Lung (tissue), 12 donors: ENCODE data around the gene BTN2A1. TPM values are rescaled to one million over a fixed set of nuclear protein-coding genes. Genes with fewer than 3 reads are reported as not detected.

Experiments used
- ATAC-seq: fragments of 200-7000 bp; cut with Tn5 transposase; one replicate; pipeline ENCODE4 v1.9.1; 2020; ENCODE audit warnings: moderate number of reproducible peaks; ENCODE audit not compliant: insufficient read depth, low FRiP score
- DNase-seq, 3 donors: peaks; one replicate each; pipeline ENCODE4 v3.0.0-alpha.2; 2013 to 2017
- H3K27ac ChIP-seq, 2 donors: one replicate each; pipeline ENCODE4 v1.5.1; 2013; ENCODE audit warnings: mild to moderate bottlenecking in 2 of 2, moderate library complexity in 2 of 2, control low read depth in 1 of 2, inconsistent platforms in 1 of 2, low read depth in 1 of 2, low read length in 1 of 2
- H3K27me3 ChIP-seq, 3 donors: one replicate each; pipeline ENCODE4 v1.5.1; 2013; ENCODE audit warnings: low read length in 2 of 3; ENCODE audit not compliant: control insufficient read depth in 3 of 3, insufficient read depth in 3 of 3
- H3K36me3 ChIP-seq, 4 donors: one replicate each; pipeline ENCODE4 v1.5.1; 2013; ENCODE audit warnings: low read length in 4 of 4, mild to moderate bottlenecking in 1 of 4, moderate library complexity in 1 of 4; ENCODE audit not compliant: control insufficient read depth in 4 of 4, insufficient read depth in 4 of 4
- H3K4me1 ChIP-seq, 5 donors: one replicate each; pipeline ENCODE4 v1.5.1; 2013; ENCODE audit warnings: low read length in 5 of 5, mild to moderate bottlenecking in 2 of 5, moderate library complexity in 1 of 5; ENCODE audit not compliant: control insufficient read depth in 5 of 5, insufficient read depth in 5 of 5
- H3K4me3 ChIP-seq: one replicate; pipeline ENCODE4 v1.5.1; 2013; ENCODE audit warnings: mild to moderate bottlenecking, control low read depth, moderate library complexity
- H3K9ac ChIP-seq, 2 donors: one replicate each; pipeline ENCODE4 v1.5.1; 2013; ENCODE audit warnings: low read length in 2 of 2, control low read depth in 1 of 2; ENCODE audit not compliant: insufficient read depth in 1 of 2
- H3K9me3 ChIP-seq, 4 donors: one replicate each; pipeline ENCODE4 v1.5.1; 2013; ENCODE audit warnings: low read length in 3 of 4, mild to moderate bottlenecking in 1 of 4, moderate library complexity in 1 of 4; ENCODE audit not compliant: control insufficient read depth in 4 of 4, insufficient read depth in 3 of 4
- CTCF ChIP-seq: IDR thresholded peaks from 2 replicates; pipeline ENCODE4 v1.5.1; 2012; ENCODE audit warnings: mild to moderate bottlenecking; ENCODE audit errors: control extremely low read depth, extremely low read depth
- WGBS, 2 donors: extraction: QIAGEN DNeasy Blood & Tissue Kit; methylation state at CpG; one replicate each; pipeline ENCODE4 v1.1.7; 2013; 5-methylcytosine and 5-hydroxymethylcytosine counted together
- polyA plus RNA-seq, 2 donors: library from polyadenylated mRNA; stranded (reverse); fragments of 200-250 nt; gene quantifications; one replicate each; pipeline ENCODE4 v1.2.1, GENCODE V29; 2013
- total RNA-seq, 2 donors: library from RNA; depleted of rRNA in 1 of 2; stranded (reverse); fragments of >200 nt in 1 of 2; gene quantifications; one replicate each; pipeline ENCODE4 v1.2.1, GENCODE V29; 2014 to 2021
- donor health status: control.
- donor health status: control.
- donor health status: Bipolar disorder and iron deficiency.
- donor health status: healthy.
- donor health status: DM: yes; HTN: yes; CAD: no.

Gene BTN2A1
- total and polyA plus RNA-seq, 4 donors = 12.4 to 35.3 (median 21.8) TPM

DNA sequence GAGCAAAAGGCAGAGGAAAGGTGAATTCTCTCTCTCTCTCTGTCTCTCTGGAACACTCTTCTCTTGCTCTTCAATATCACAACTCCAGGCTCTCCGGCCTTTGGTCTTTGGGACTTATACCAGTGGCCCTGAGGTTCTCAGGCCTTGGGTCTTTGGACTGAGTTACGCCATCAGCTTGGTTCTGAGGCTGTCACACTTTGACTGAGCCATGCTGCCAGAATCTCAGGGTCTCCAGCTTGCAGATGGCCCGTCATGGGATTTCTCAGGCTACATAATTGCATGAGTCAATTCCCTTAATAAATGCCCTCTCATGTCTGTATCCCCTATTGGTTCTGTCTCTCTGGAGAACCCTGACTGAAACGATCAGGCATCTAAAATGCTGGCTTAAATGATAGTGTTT, 12.9 kb downstream of the BTN2A1 start:
- Histone ChIP-seq H3K27ac (no peak overlapping the region), H3K36me3 (peaks cover 12 to 27% (median 18%) of the 10 kb centered on the region in 4 donors), H3K4me1 (peaks cover 0 to 10% (median 3%) of the 10 kb centered on the region in 5 donors), H3K4me3 (no peak overlapping the region), H3K27me3 (no peaks in the 10 kb centered on the region), H3K9me3 (no peaks in the 10 kb centered on the region), H3K9ac (no peak overlapping the region)
- whole genome bisulfite sequencing, 2 donors = 90 to 96% methylated on average over 4 of the region's 4 CpGs
- ATAC-seq = no peak
- DNase-seq = no peak
- TF ChIP-seq CTCF = no peak

- Histone ChIP-seq H3K27me3 (no peaks in the 10 kb centered on the region), H3K9me3 (no peaks in the 10 kb centered on the region), H3K4me1 (peaks cover 0 to 10% (median 3%) of the 10 kb centered on the region in 5 donors), H3K4me3 (no peak overlapping the region), H3K36me3 (peaks cover 4 to 17% (median 7%) of the 10 kb centered on the region in 4 donors), H3K27ac (no peak overlapping the region), H3K9ac (no peak overlapping the region)
- peak in 1 of 3 donors; percentile 8 for DNase-seq
- TF ChIP-seq CTCF = no peak
- no peak for ATAC-seq
These were observed 14.2 kb downstream of the BTN2A1 start for GRCh38 chr6:26471970-26472369.

DNA sequence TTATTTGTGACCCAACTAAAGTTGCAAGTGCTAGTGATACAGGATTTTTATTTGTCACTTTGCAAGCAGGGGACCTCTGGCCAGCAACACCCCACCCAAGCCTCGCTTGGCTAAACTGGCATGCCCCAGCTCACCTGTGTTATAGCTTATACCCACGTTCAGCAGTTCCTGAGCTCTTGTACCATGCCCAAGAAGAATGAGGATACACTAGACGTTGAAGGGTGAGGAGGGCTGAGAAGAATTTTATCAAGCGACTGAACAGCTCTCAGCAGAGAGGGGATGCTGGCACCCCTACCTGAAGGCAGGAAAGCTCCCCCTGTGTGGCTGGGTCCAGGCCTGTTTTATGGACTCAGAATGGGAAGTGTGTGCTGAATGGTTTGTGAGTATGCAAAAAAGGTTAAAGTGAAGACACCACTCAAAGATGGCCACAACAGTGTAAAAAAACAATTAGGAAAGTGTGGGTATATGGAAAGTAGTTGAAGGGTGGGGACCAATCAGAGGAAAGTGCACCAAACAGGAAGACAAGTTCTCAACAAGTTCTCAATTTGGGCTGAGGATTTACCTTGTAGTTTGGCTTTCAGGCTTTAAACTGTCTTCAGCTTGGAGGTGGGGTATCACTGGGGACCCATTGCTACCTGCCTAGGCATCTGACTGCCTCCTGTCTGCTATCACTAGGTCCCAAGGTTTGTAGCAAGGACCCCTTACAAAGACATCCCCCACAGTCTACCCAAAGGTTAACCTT, 15.0 kb downstream of the BTN2A1 start:
- H3K9ac ChIP-seq = no peak overlapping the region
- peaks cover 0 to 17% (median 4%) of the 10 kb centered on the region in 5 donors for H3K4me1 ChIP-seq
- no peak overlapping the region for H3K27ac ChIP-seq
- H3K4me3 ChIP-seq = no peak overlapping the region
- DNase-seq (peak in 1 of 3 donors; percentile 11), ATAC-seq (no peak)
- no peak for TF ChIP-seq CTCF
- no peaks in the 10 kb centered on the region for H3K27me3 ChIP-seq
- H3K36me3 ChIP-seq = peaks cover 3 to 14% (median 6%) of the 10 kb centered on the region in 4 donors
- WGBS, 2 donors = 97% methylated on average over 4 of the region's 4 CpGs
- no peaks in the 10 kb centered on the region for H3K9me3 ChIP-seq

GRCh38 chr6:26473429-26473757, 15.6 kb downstream of the BTN2A1 start:
- Histone ChIP-seq H3K4me3 (no peak overlapping the region), H3K27ac (peak overlapping the region in 1 of 2 donors; percentile 96), H3K9ac (peak overlapping the region in 1 of 2 donors; percentile 96), H3K36me3 (peaks cover 3 to 8% (median 6%) of the 10 kb centered on the region in 4 donors), H3K27me3 (no peaks in the 10 kb centered on the region), H3K4me1 (peaks cover 0 to 19% (median 4%) of the 10 kb centered on the region in 5 donors), H3K9me3 (no peaks in the 10 kb centered on the region)
- no peak for TF ChIP-seq CTCF
- ATAC-seq (no peak), DNase-seq (no peak)
- 82 to 93% methylated on average over 1 of the region's 1 CpG for WGBS, 2 donors
